Loucy (cell line): ENCODE measurements around the gene ARHGAP24.

Experiments
- H2AFZ ChIP-seq: fragments of 200-600 bp; sonication (generic); 2 replicates; pipeline ENCODE4 v1.6.0; 2016; ENCODE audit warnings: antibody characterized with exemption, mild to moderate bottlenecking, low read length, moderate library complexity
- H3F3A ChIP-seq: fragments of 200-600 bp; 2 replicates; pipeline ENCODE4 v1.6.0; 2016; ENCODE audit warnings: antibody characterized with exemption, low read depth, mild to moderate bottlenecking
- H3K27me3 ChIP-seq: fragments of 200-600 bp; sonication (generic); 2 replicates; pipeline ENCODE4 v1.6.1; 2014; ENCODE audit warnings: low read length, mild to moderate bottlenecking; ENCODE audit not compliant: insufficient read depth, poor library complexity, severe bottlenecking
- H3K36me3 ChIP-seq: fragments of 200-600 bp; sonication (generic); 2 replicates; pipeline ENCODE4 v1.6.1; 2016; ENCODE audit warnings: low read length; ENCODE audit not compliant: insufficient read depth
- H3K4me1 ChIP-seq: fragments of 200-600 bp; sonication (generic); 2 replicates; pipeline ENCODE4 v1.5.1; 2014; ENCODE audit warnings: low read length, mild to moderate bottlenecking; ENCODE audit not compliant: insufficient read depth, poor library complexity, severe bottlenecking
- H3K4me2 ChIP-seq: fragments of 200-600 bp; sonication (generic); 2 replicates; pipeline ENCODE4 v1.6.0; 2014; ENCODE audit warnings: antibody characterized with exemption, low read length, low read depth, mild to moderate bottlenecking; ENCODE audit not compliant: poor library complexity, severe bottlenecking
- H3K4me3 ChIP-seq: fragments of 200-600 bp; sonication (generic); 2 replicates; pipeline ENCODE4 v1.5.1; 2014; ENCODE audit warnings: low read length, mild to moderate bottlenecking, mixed read lengths; ENCODE audit not compliant: poor library complexity, severe bottlenecking
- H3K79me2 ChIP-seq: fragments of 200-600 bp; sonication (generic); 2 replicates; pipeline ENCODE4 v1.6.1; 2014; ENCODE audit warnings: low read length; ENCODE audit not compliant: insufficient read depth
- H3K9ac ChIP-seq: fragments of 200-600 bp; sonication (generic); 2 replicates; pipeline ENCODE4 v1.6.0; 2014; ENCODE audit warnings: mild to moderate bottlenecking, low read depth, low read length, moderate library complexity; ENCODE audit not compliant: poor library complexity, severe bottlenecking
- H3K9me2 ChIP-seq: fragments of 200-600 bp; sonication (generic); replicated peaks from 2 replicates; pipeline ENCODE4 v1.6.1; 2016; ENCODE audit warnings: low read depth, low read length, mixed read lengths
- H3K9me3 ChIP-seq: fragments of 200-600 bp; sonication (generic); 2 replicates; pipeline ENCODE4 v1.6.1; 2014; ENCODE audit warnings: mild to moderate bottlenecking, antibody characterized with exemption, low read length, low read depth; ENCODE audit not compliant: insufficient read depth
- H4K20me1 ChIP-seq: fragments of 200-600 bp; sonication (generic); 2 replicates; pipeline ENCODE4 v1.6.0; 2014; ENCODE audit warnings: antibody characterized with exemption, low read length, mild to moderate bottlenecking; ENCODE audit not compliant: insufficient read depth, poor library complexity, severe bottlenecking
- CTCF ChIP-seq: fragments of 200-600 bp; sonication (generic); conservative IDR thresholded peaks from 2 replicates; pipeline ENCODE4 v1.5.1; 2014; ENCODE audit warnings: mild to moderate bottlenecking, antibody characterized with exemption, low read length
- EZH2phosphoT487 ChIP-seq: fragments of 200-600 bp; IDR thresholded peaks from 2 replicates; pipeline ENCODE4 v1.6.1; 2018; ENCODE audit warnings: antibody characterized with exemption, mild to moderate bottlenecking, moderate library complexity, borderline replicate concordance

The ARHGAP24 gene

DNA sequence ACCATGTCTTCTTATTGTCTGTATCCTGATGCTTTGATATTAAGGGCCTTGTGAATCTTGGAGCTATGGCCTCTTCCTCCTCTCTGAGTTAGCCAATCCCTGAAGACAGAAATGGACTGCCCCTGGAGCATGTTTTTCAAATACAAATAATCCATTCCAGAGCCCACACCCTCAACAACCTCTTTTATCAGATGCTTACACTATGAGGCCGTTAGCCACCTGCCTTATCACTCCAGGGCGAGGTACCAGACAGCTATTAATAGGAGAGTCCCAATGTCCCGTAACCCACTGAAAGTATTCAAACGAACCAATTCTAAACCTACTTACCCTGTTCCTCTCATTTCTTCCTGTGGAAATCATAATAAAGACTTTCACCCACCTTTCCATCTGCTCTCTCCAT, 165.0 kb downstream of the ARHGAP24 start:
- Histone ChIP-seq H3K79me2 (no peaks in the 10 kb centered on the region), H2AFZ (no peak overlapping the region), H3K9ac (no peak overlapping the region), H3K9me3 (no peaks in the 10 kb centered on the region), H3K4me1 (no peaks in the 10 kb centered on the region), H3K27me3 (no peaks in the 10 kb centered on the region), H4K20me1 (no peaks in the 10 kb centered on the region), H3F3A (no peaks in the 10 kb centered on the region), H3K4me2 (no peak overlapping the region), H3K4me3 (no peak overlapping the region), H3K36me3 (no peaks in the 10 kb centered on the region), H3K9me2 (no peaks in the 10 kb centered on the region)
- no peak for TF ChIP-seq CTCF
- no peak for TF ChIP-seq EZH2phosphoT487

DNA sequence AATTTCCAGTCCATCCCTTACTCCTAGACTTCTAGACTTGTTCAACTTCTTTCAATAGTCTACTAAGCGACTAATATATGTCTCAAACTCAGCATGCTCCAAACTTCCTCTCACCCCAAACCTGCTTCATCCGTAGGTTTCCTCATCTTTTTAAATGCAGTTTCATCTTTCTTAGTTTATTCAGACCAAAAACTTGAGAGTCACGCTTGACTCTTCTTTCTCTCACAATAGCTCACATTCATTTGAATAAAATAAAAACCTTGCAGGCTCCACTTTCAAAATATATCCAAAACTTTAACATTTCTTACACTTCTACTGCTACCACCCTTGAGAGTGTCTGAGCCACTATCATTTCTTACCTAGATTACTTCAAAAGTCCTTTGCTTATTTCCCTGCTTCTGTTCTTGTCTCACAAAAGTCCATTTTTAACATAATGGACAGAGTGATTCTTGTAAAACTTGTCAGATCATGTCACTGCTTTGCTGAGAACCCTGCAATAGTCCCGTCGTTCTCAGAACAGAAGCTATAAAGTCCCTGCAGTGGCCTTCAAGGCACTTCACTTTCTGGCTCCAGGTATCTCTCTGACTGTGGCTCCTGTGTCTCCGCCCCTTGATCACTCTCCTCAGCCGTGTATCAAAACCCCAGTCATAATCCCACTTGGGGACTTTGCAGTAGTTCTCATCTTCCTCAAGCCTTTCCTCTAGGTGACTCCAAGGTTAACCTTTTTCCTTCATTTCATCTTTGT, 167.6 kb downstream of the ARHGAP24 start:
- H3K4me1 ChIP-seq = no peaks in the 10 kb centered on the region
- no peak overlapping the region for H3K9ac ChIP-seq

GRCh38 chr4:85644061-85644460, 169.1 kb downstream of the ARHGAP24 start:
- no peak overlapping the region for H2AFZ ChIP-seq
- H3K36me3 ChIP-seq = no peaks in the 10 kb centered on the region
- H3K4me3 ChIP-seq = no peak overlapping the region
- H3K4me1 ChIP-seq = no peaks in the 10 kb centered on the region
- H3K9me3 ChIP-seq = no peaks in the 10 kb centered on the region
- no peaks in the 10 kb centered on the region for H3K79me2 ChIP-seq
- no peaks in the 10 kb centered on the region for H3K9me2 ChIP-seq
- H3K4me2 ChIP-seq = no peak overlapping the region
- TF ChIP-seq EZH2phosphoT487 (no peak), CTCF (no peak)
- H3F3A ChIP-seq = no peaks in the 10 kb centered on the region
- H3K9ac ChIP-seq = no peak overlapping the region
- no peaks in the 10 kb centered on the region for H4K20me1 ChIP-seq
- H3K27me3 ChIP-seq = no peaks in the 10 kb centered on the region

More for the DNA sequence above, 167.6 kb downstream of the ARHGAP24 start:
- Histone ChIP-seq H3K4me2 (no peak overlapping the region), H3K27me3 (no peaks in the 10 kb centered on the region), H3F3A (no peaks in the 10 kb centered on the region), H3K36me3 (no peaks in the 10 kb centered on the region), H3K9me2 (no peaks in the 10 kb centered on the region), H4K20me1 (no peaks in the 10 kb centered on the region), H3K4me3 (no peak overlapping the region), H3K9me3 (no peaks in the 10 kb centered on the region), H3K79me2 (no peaks in the 10 kb centered on the region), H2AFZ (no peak overlapping the region)
- no peak for TF ChIP-seq CTCF
- TF ChIP-seq EZH2phosphoT487 = no peak
